GM23338 (cell line): ENCODE data around the gene RASA3. TPM values are rescaled to one million over a fixed set of nuclear protein-coding genes. Genes with fewer than 3 reads are reported as not detected.

Experiments
- ATAC-seq: fragments of 200-7000 bp; cut with Tn5 transposase; 3 replicates; pipeline ENCODE4 v1.9.1; 2020
- DNase-seq: peaks from one replicate; pipeline ENCODE4 v3.0.0-alpha.2; 2015; ENCODE audit warnings: low spot score
- H2AFZ ChIP-seq: fragments of 200-600 bp; sonication (generic); 2 replicates; pipeline ENCODE4 v1.8.0; 2016; ENCODE audit warnings: antibody characterized with exemption, mild to moderate bottlenecking, moderate library complexity
- H3F3A ChIP-seq: fragments of 200-600 bp; sonication (generic); replicated peaks from 2 replicates; pipeline ENCODE4 v1.8.0; 2017; ENCODE audit warnings: antibody characterized with exemption, mixed run types, low read depth
- H3K27ac ChIP-seq: fragments of 200-600 bp; sonication (generic); 2 replicates; pipeline ENCODE4 v1.6.1; 2016; ENCODE audit warnings: low read depth
- H3K27me3 ChIP-seq: fragments of 200-600 bp; sonication (generic); 2 replicates; pipeline ENCODE4 v1.8.0; 2016; ENCODE audit warnings: mild to moderate bottlenecking, mixed run types, moderate library complexity; ENCODE audit not compliant: insufficient read depth
- H3K36me3 ChIP-seq: fragments of 200-600 bp; sonication (generic); 2 replicates; pipeline ENCODE4 v1.8.0; 2016; ENCODE audit warnings: mild to moderate bottlenecking; ENCODE audit not compliant: insufficient read depth
- H3K4me1 ChIP-seq: fragments of 200-600 bp; sonication (generic); 2 replicates; pipeline ENCODE4 v1.8.0; 2016; ENCODE audit warnings: mild to moderate bottlenecking, moderate library complexity; ENCODE audit not compliant: insufficient read depth
- H3K4me2 ChIP-seq: fragments of 200-600 bp; sonication (generic); 2 replicates; pipeline ENCODE4 v1.7.1; 2017; ENCODE audit warnings: mixed run types
- H3K4me3 ChIP-seq: fragments of 200-600 bp; sonication (generic); 2 replicates; pipeline ENCODE4 v1.6.1; 2016; ENCODE audit warnings: mixed run types
- H3K79me2 ChIP-seq: fragments of 200-600 bp; sonication (generic); replicated peaks from 2 replicates; pipeline ENCODE4 v1.8.0; 2017; ENCODE audit warnings: mild to moderate bottlenecking; ENCODE audit not compliant: insufficient read depth
- H3K9me2 ChIP-seq: fragments of 200-600 bp; sonication (generic); 2 replicates; pipeline ENCODE4 v1.8.0; 2017; ENCODE audit not compliant: insufficient read depth
- H4K20me1 ChIP-seq: fragments of 200-600 bp; sonication (generic); replicated peaks from 2 replicates; pipeline ENCODE4 v1.8.0; 2017; ENCODE audit warnings: mild to moderate bottlenecking; ENCODE audit not compliant: insufficient read depth
- H3K27ac Mint-ChIP-seq: 2 replicates; pipeline ENCODE4 v1.8.0; 2020; ENCODE audit warnings: inconsistent platforms, mild to moderate bottlenecking, moderate library complexity, mixed read lengths
- H3K27me3 Mint-ChIP-seq: 3 replicates; pipeline ENCODE4 v1.8.0; 2022; ENCODE audit warnings: low read depth, mild to moderate bottlenecking, moderate library complexity, mixed read lengths, inconsistent platforms; ENCODE audit not compliant: insufficient read depth, poor library complexity
- H3K36me3 Mint-ChIP-seq: 3 replicates; pipeline ENCODE4 v1.8.0; 2021; ENCODE audit warnings: low read depth, mild to moderate bottlenecking, inconsistent platforms, moderate library complexity, mixed read lengths
- H3K4me1 Mint-ChIP-seq: 3 replicates; pipeline ENCODE4 v1.8.0; 2020; ENCODE audit warnings: mild to moderate bottlenecking, inconsistent platforms, mixed read lengths
- H3K4me3 Mint-ChIP-seq: 3 replicates; pipeline ENCODE4 v1.8.0; 2021; ENCODE audit warnings: moderate library complexity, mild to moderate bottlenecking, inconsistent platforms, mixed read lengths
- H3K9me3 Mint-ChIP-seq: 3 replicates; pipeline ENCODE4 v1.8.0; 2020; ENCODE audit warnings: moderate library complexity, mild to moderate bottlenecking, inconsistent platforms, mixed read lengths
- CREB1 ChIP-seq: fragments of 250-450 bp; sonication (Bioruptor Pico); IDR thresholded peaks from 2 replicates; pipeline ENCODE4 v1.5.0; 2020; ENCODE audit warnings: low read depth, mild to moderate bottlenecking, moderate library complexity
- EZH2 ChIP-seq: fragments of 200-600 bp; sonication (generic); IDR thresholded peaks from one replicate; pipeline ENCODE4 v1.8.0; 2017; ENCODE audit warnings: antibody characterized with exemption, mild to moderate bottlenecking, low read depth; ENCODE audit not compliant: unreplicated experiment
- EZH2phosphoT487 ChIP-seq: fragments of 200-600 bp; sonication (generic); IDR thresholded peaks from one replicate; pipeline ENCODE4 v1.8.1; 2018; ENCODE audit warnings: antibody characterized with exemption; ENCODE audit not compliant: unreplicated experiment
- JUNB ChIP-seq: IDR thresholded peaks from one replicate; pipeline ENCODE4 v1.6.1; 2016; ENCODE audit warnings: antibody characterized with exemption; ENCODE audit not compliant: unreplicated experiment
- NANOG ChIP-seq: IDR thresholded peaks from 2 replicates; pipeline ENCODE4 v1.6.1; 2016; ENCODE audit warnings: antibody characterized with exemption, borderline replicate concordance
- POLR2AphosphoS5 ChIP-seq: IDR thresholded peaks from 2 replicates; pipeline ENCODE4 v1.6.1; 2016; ENCODE audit warnings: antibody characterized with exemption, low read depth
- STAT1 ChIP-seq: IDR thresholded peaks from one replicate; pipeline ENCODE4 v1.6.1; 2016; ENCODE audit warnings: antibody characterized with exemption; ENCODE audit not compliant: unreplicated experiment
- ZNF114 ChIP-seq: fragments of 250-450 bp; sonication (Bioruptor Pico); IDR thresholded peaks from 2 replicates; pipeline ENCODE4 v1.5.0; 2020; ENCODE audit warnings: mild to moderate bottlenecking, moderate library complexity
- ZNF331 ChIP-seq: fragments of 250-450 bp; sonication (Bioruptor Pico); IDR thresholded peaks from 2 replicates; pipeline ENCODE4 v1.5.0; 2020; ENCODE audit warnings: low read depth, mild to moderate bottlenecking, moderate library complexity
- polyA plus RNA-seq: library from polyadenylated mRNA; unstranded; fragments of >200 nt; fragmentation: Nextera tagmentation; extraction: Ambion mirVana; gene quantifications from 2 replicates; pipeline ENCODE4 v1.2.1, GENCODE V29; 2016
- total RNA-seq: library from RNA; depleted of rRNA; stranded (reverse); fragments of >200 nt; shearing (Covaris generic); gene quantifications from 2 replicates; pipeline ENCODE4 v1.2.3, GENCODE V29; 2014
- TF ChIP-seq, protein P1 (sequence below), 2 experiments: fragments of 200-600 bp in 1 of 2; sonication (generic) in 1 of 2; conservative IDR thresholded peaks; 2 replicates each; pipeline versions ENCODE4 v1.5.1 to v1.6.1; 2016 to 2017; ENCODE audit warnings: antibody characterized with exemption in 2 of 2, low read depth in 2 of 2, mild to moderate bottlenecking in 2 of 2, moderate library complexity in 1 of 2
- TF ChIP-seq, protein P2 (sequence below): IDR thresholded peaks from one replicate; pipeline ENCODE4 v1.6.1; 2018; ENCODE audit warnings: antibody characterized with exemption; ENCODE audit not compliant: unreplicated experiment
- TF ChIP-seq, protein P3 (sequence below): IDR thresholded peaks from 2 replicates; pipeline ENCODE4 v1.6.1; 2016; ENCODE audit warnings: antibody characterized with exemption

Gene RASA3
- total and polyA plus RNA-seq, 2 experiments from 2014 or later, result 11.2 to 20.7 TPM

DNA sequence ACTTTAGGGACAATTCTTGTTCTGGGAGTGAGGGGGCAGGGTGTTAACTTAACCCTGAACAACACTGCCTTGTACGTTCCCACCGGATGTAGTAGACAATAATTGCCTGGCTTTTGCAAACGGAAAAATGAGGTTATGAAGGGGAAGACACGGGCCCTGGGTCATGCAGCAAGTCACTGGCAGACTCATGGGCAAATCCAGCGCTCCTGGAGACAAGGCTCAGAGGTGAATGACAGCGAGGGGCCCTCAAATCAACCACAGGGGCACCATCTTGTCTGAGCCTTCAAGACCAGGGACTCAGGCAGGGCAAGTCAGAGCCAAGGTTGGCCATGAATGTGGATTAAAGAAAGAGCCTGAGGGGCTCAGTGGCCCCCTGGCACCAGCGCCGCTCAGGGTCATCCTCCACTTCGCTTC lies 2.8 kb downstream of the RASA3 start (continued):
- TF ChIP-seq, protein P1, sequence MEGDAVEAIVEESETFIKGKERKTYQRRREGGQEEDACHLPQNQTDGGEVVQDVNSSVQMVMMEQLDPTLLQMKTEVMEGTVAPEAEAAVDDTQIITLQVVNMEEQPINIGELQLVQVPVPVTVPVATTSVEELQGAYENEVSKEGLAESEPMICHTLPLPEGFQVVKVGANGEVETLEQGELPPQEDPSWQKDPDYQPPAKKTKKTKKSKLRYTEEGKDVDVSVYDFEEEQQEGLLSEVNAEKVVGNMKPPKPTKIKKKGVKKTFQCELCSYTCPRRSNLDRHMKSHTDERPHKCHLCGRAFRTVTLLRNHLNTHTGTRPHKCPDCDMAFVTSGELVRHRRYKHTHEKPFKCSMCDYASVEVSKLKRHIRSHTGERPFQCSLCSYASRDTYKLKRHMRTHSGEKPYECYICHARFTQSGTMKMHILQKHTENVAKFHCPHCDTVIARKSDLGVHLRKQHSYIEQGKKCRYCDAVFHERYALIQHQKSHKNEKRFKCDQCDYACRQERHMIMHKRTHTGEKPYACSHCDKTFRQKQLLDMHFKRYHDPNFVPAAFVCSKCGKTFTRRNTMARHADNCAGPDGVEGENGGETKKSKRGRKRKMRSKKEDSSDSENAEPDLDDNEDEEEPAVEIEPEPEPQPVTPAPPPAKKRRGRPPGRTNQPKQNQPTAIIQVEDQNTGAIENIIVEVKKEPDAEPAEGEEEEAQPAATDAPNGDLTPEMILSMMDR (conservative IDR thresholded peaks at IDR 0.05; ENCODE audit: low read depth in 2 of 2), result no peak
- TF ChIP-seq NANOG (no peak), EZH2 (no peak), STAT1 (no peak)

DNA sequence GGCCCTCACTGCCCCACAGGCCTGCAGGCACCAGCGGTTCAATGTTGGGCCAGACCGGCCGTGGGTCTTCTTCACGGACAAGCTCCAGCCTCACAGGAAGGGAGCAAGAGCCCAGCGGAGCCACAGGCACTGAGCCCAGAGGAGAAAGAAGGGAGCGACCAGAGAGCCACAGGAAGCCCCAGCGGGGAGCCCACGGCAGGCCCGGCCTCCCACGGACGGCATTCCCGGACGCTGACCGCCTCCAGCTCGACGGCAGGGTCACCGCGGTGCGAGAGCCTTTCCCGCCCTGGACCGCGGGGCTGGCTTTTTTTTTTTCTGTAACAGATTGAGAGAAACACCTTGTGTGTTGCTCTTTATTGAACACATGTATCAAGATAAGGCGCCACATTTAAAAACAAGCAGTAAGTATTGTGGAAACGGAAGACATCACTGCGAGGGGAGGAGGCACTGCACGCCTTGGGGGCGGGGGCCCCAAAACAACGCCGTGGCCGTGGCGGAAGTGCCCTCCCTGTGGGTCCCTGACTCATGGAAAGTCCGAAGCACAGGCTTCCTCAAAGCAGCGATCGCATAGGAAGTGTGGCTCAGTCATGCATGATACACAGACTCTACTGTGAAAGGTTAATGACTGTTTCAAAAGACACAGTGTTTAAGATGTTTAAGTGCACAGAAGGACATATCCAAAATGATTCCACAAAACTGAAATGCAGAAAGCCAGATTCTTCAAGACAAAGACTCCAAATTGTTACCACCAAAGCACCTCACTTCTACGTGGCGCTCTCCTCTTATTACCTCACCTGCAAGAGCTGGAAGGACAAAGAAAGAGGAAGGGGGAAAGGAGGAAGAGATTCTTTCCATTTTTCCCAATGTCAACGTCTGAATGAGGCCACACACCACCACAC lies 3.5 kb downstream of the RASA3 start:
- DNase-seq, result no peak
- H4K20me1 ChIP-seq, result peaks cover 10% of the 10 kb centered on the region
- H2AFZ ChIP-seq, result no peak overlapping the region
- ATAC-seq, result no peak
- H3K36me3 Mint-ChIP-seq, result no peaks in the 10 kb centered on the region; the same call in 2 of the 3 replicates
- H3K27ac ChIP-seq, result peak overlapping the region; percentile 73
- peaks cover 25% of the 10 kb centered on the region for H3K4me1 ChIP-seq
- peaks cover 5% of the 10 kb centered on the region; the same call in 1 of the 2 replicates for H3K27me3 ChIP-seq
- H3K36me3 ChIP-seq, result no peaks in the 10 kb centered on the region
- peaks cover 72% of the 10 kb centered on the region for H3K79me2 ChIP-seq
- no peaks in the 10 kb centered on the region for H3K9me2 ChIP-seq
- H3K4me3 Mint-ChIP-seq, result peak overlapping the region; percentile 13; the same call in 1 of the 3 replicates
- H3K4me1 Mint-ChIP-seq, result peaks cover 58% of the 10 kb centered on the region
- H3K9me3 Mint-ChIP-seq, result no peaks in the 10 kb centered on the region; the same call in 1 of the 3 replicates
- peaks cover 32% of the 10 kb centered on the region for H3K27me3 Mint-ChIP-seq
- H3K27ac Mint-ChIP-seq, result no peak overlapping the region; the same call in 1 of the 2 replicates
- peak overlapping the region; percentile 96 for H3K4me2 ChIP-seq
- H3F3A ChIP-seq, result peaks cover 8% of the 10 kb centered on the region; the same call in 1 of the 2 replicates
- H3K4me3 ChIP-seq, result no peak overlapping the region
- TF ChIP-seq STAT1 (no peak), CREB1 (CRISPR knock-in tag) (no peak), ZNF114 (CRISPR knock-in tag) (no peak), EZH2 (no peak), NANOG (no peak), POLR2AphosphoS5 (no peak), JUNB (no peak), EZH2phosphoT487 (no peak), ZNF331 (CRISPR knock-in tag) (no peak)
- TF ChIP-seq, protein P2, sequence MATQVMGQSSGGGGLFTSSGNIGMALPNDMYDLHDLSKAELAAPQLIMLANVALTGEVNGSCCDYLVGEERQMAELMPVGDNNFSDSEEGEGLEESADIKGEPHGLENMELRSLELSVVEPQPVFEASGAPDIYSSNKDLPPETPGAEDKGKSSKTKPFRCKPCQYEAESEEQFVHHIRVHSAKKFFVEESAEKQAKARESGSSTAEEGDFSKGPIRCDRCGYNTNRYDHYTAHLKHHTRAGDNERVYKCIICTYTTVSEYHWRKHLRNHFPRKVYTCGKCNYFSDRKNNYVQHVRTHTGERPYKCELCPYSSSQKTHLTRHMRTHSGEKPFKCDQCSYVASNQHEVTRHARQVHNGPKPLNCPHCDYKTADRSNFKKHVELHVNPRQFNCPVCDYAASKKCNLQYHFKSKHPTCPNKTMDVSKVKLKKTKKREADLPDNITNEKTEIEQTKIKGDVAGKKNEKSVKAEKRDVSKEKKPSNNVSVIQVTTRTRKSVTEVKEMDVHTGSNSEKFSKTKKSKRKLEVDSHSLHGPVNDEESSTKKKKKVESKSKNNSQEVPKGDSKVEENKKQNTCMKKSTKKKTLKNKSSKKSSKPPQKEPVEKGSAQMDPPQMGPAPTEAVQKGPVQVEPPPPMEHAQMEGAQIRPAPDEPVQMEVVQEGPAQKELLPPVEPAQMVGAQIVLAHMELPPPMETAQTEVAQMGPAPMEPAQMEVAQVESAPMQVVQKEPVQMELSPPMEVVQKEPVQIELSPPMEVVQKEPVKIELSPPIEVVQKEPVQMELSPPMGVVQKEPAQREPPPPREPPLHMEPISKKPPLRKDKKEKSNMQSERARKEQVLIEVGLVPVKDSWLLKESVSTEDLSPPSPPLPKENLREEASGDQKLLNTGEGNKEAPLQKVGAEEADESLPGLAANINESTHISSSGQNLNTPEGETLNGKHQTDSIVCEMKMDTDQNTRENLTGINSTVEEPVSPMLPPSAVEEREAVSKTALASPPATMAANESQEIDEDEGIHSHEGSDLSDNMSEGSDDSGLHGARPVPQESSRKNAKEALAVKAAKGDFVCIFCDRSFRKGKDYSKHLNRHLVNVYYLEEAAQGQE, result no peak
- TF ChIP-seq, protein P3, sequence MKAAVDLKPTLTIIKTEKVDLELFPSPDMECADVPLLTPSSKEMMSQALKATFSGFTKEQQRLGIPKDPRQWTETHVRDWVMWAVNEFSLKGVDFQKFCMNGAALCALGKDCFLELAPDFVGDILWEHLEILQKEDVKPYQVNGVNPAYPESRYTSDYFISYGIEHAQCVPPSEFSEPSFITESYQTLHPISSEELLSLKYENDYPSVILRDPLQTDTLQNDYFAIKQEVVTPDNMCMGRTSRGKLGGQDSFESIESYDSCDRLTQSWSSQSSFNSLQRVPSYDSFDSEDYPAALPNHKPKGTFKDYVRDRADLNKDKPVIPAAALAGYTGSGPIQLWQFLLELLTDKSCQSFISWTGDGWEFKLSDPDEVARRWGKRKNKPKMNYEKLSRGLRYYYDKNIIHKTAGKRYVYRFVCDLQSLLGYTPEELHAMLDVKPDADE, result no peak
- TF ChIP-seq, protein P1 (conservative IDR thresholded peaks at IDR 0.05; ENCODE audit: low read depth in 2 of 2), result no peak
